HG03159 (cell line): ENCODE results near the gene CD84.
"Not testable (repeated sequence)": the region's sequence is repeated elsewhere in the genome, so short reads cannot be mapped to it uniquely, and the experiment has no call there.

Source experiments
- ATAC-seq: cut with Tn5 transposase; IDR thresholded peaks from one replicate; pipeline ENCODE4 v1.9.1; 2021; ENCODE audit warnings: mild to moderate bottlenecking, moderate library complexity; ENCODE audit not compliant: unreplicated experiment

Gene CD84

GRCh38 chr1:160610569-160611242 lies 31.4 kb upstream of the CD84 start:
- no peak for ATAC-seq

GRCh38 chr1:160608941-160609340 lies 29.6 kb upstream of the CD84 start:
- no peak for ATAC-seq

- ATAC-seq, result no peak
These were observed 29.2 kb upstream of the CD84 start for GRCh38 chr1:160608514-160608913.

- ATAC-seq, result no peak
These were observed 28.8 kb upstream of the CD84 start for GRCh38 chr1:160608057-160608456.

GRCh38 chr1:160607672-160608032 lies 28.4 kb upstream of the CD84 start:
- ATAC-seq, result peak; percentile 8

- peak; percentile 72 for ATAC-seq
These were observed 27.8 kb upstream of the CD84 start for GRCh38 chr1:160607011-160607671.

- ATAC-seq, result peak; percentile 8
These were observed 27.3 kb upstream of the CD84 start for GRCh38 chr1:160606611-160607010.

GRCh38 chr1:160605792-160606479 lies 26.6 kb upstream of the CD84 start:
- no peak for ATAC-seq

GRCh38 chr1:160605205-160605604 lies 25.9 kb upstream of the CD84 start:
- ATAC-seq, result no peak

- ATAC-seq, result no peak
These were observed 18.4 kb upstream of the CD84 start for GRCh38 chr1:160597705-160598104.

- ATAC-seq, result no peak
These were observed 17.8 kb upstream of the CD84 start for GRCh38 chr1:160597051-160597450.

GRCh38 chr1:160590488-160590887 lies 11.2 kb upstream of the CD84 start:
- ATAC-seq, result no peak

GRCh38 chr1:160588468-160588867 lies 9.2 kb upstream of the CD84 start:
- no peak for ATAC-seq

- no peak for ATAC-seq
These were observed 5.5 kb upstream of the CD84 start for GRCh38 chr1:160584784-160585183.

- ATAC-seq, result not testable (repeated sequence)
These were observed 3.7 kb upstream of the CD84 start for GRCh38 chr1:160582976-160583375.

GRCh38 chr1:160581961-160582360 lies 2.7 kb upstream of the CD84 start:
- no peak for ATAC-seq

- no peak for ATAC-seq
These were observed 1.0 kb upstream of the CD84 start for GRCh38 chr1:160580221-160580812.

- ATAC-seq, result no peak
These were observed 638 bp downstream of the CD84 start for GRCh38 chr1:160578525-160579191.

- no peak for ATAC-seq
These were observed 1.1 kb downstream of the CD84 start for GRCh38 chr1:160578175-160578524.

GRCh38 chr1:160577671-160578070 lies 1.6 kb downstream of the CD84 start:
- ATAC-seq, result no peak

GRCh38 chr1:160576884-160577283 lies 2.4 kb downstream of the CD84 start:
- ATAC-seq, result no peak
